CD4-positive, alpha-beta T cell treated with Interleukin-15 for 4 hours (primary cell): ENCODE measurements around the gene OR4D11.
A peak's percentile ranks its signal among the peaks of the same experiment; 100 is the strongest.

Source experiments
- DNase-seq: peaks from one replicate; pipeline ENCODE4 v3.0.0-alpha.2; 2020; ENCODE audit warnings: low spot score

Gene OR4D11

GRCh38 chr11:59548309-59548656 is 44.9 kb downstream of the OR4D11 start:
- DNase-seq: no peak

GRCh38 chr11:59550368-59550841 is 47.0 kb downstream of the OR4D11 start:
- peak; percentile 84 for DNase-seq

GRCh38 chr11:59550842-59551658 is 47.7 kb downstream of the OR4D11 start:
- DNase-seq: peak; percentile 79

DNA sequence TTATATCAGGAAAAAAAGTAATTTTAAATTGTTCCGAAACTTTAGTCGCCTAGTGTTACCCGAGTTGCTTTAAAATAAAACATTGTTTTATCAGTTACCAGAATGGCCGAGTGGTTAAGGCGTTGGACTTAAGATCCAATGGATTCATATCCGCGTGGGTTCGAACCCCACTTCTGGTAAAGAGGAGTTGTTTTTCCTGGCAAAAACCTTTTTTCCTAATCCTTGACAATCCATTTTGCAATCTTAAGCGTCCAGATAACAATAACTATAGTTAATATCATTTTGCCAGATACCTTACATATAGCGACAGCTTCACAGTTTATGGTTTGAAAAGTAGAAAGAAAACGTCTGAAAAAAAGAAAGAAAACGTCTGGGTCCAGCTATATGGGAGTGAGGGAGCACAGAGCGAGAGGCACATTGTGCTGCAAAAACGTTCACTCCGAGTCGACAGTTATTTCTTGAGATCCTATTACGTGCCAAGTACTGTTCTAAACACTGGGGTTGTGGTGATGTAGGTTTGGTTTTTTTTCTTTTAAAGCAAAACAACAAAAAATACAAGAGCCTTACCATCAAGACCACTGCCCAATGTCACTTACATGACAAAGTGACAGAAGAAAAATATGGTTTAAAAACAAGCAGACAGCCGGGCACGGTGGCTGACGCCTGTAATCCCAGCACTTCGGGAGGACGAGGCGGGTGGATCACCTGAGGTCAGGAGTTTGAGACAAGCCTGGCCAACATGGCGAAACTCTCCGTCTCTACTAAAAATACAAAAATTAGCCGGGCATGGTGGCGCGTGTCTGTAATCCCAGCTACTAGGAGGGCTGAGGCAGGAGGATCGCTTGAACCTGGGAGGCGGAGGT is 48.5 kb downstream of the OR4D11 start:
- DNase-seq: no peak

- DNase-seq: no peak
These were observed 49.5 kb downstream of the OR4D11 start for GRCh38 chr11:59552844-59553243.

DNA sequence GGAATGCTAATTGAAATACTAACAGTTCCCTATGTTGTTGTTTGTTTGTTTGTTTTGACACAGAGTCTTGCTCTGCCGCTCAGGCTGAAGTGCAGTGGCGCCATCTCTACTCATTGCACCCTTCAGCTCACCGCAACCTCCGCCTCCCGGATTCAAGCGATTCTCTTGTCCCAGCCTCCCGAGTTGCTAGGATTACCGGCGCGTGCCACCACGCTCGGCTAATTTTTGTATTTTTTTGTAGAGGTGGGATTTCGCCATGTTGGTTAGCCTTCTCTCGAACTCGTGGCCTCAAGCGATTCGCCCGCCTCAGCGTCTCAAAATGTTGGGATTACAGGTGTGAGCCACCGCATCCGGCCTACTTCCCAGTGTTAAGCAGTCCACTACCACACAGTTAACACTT is 49.9 kb downstream of the OR4D11 start:
- no peak for DNase-seq
